HEK293 (cell line): ENCODE measurements around the gene GOSR2.

Source experiments
- CTCF ChIA-PET: fragments of 350-600 bp; formaldehyde crosslinking; extraction: SDS; loops from one replicate; lab custom pipeline; 2021; ENCODE audit warnings: antibody characterized with exemption; lab: Yijun Ruan, JAX
- POLR2A ChIA-PET: fragments of 300-600 bp; formaldehyde crosslinking; extraction: SDS; loops from one replicate; lab custom pipeline; 2020; ENCODE audit warnings: antibody characterized with exemption, inconsistent platforms; lab: Yijun Ruan, JAX
- H3K27ac ChIP-seq: fragments of 200-500 bp; sonication (Bioruptor generic); 2 replicates; pipeline ENCODE4 v1.5.1; 2014; ENCODE audit warnings: low read depth, low read length, control low read depth, inconsistent platforms; ENCODE audit errors: extremely low read depth
- H3K36me3 ChIP-seq, 2 experiments: fragments of 200-500 bp in 1 of 2; sonication (Bioruptor generic) in 1 of 2; 1 replicate in 1 of 2; 2 replicates in 1 of 2; pipeline ENCODE4 v1.5.1; 2014 to 2017; ENCODE audit warnings: inconsistent platforms in 2 of 2, low read length in 2 of 2; ENCODE audit not compliant: control insufficient read depth in 2 of 2, insufficient read depth in 1 of 2
- H3K4me1 ChIP-seq: fragments of 200-500 bp; sonication (Bioruptor generic); 2 replicates; pipeline ENCODE4 v1.5.1; 2014; ENCODE audit warnings: mild to moderate bottlenecking, low read length, inconsistent platforms; ENCODE audit not compliant: control insufficient read depth, insufficient read depth
- H3K4me3 ChIP-seq: 2 replicates; pipeline ENCODE4 v1.5.1; 2011; ENCODE audit warnings: low read depth, mild to moderate bottlenecking, control low read depth, low read length, moderate library complexity
- H3K9me3 ChIP-seq: fragments of 200-500 bp; sonication (Bioruptor generic); 2 replicates; pipeline ENCODE4 v1.5.1; 2014; ENCODE audit warnings: low read depth, low read length, inconsistent platforms; ENCODE audit not compliant: control insufficient read depth, insufficient read depth
- GLIS1 ChIP-seq: fragments of 450-650 bp; formaldehyde crosslinking; IDR thresholded peaks from 2 replicates; pipeline ENCODE4 v1.5.1; 2016; ENCODE audit warnings: missing biosample characterization, missing genetic modification characterization
- GLIS2 ChIP-seq: fragments of 450-650 bp; formaldehyde crosslinking; IDR thresholded peaks from 2 replicates; pipeline ENCODE4 v1.5.1; 2016; ENCODE audit warnings: missing biosample characterization, missing genetic modification characterization
- KLF8 ChIP-seq: fragments of 450-650 bp; formaldehyde crosslinking; IDR thresholded peaks from 2 replicates; pipeline ENCODE4 v1.5.1; 2016; ENCODE audit warnings: missing biosample characterization, missing genetic modification characterization
- PRDM1 ChIP-seq: fragments of 450-650 bp; formaldehyde crosslinking; IDR thresholded peaks from 2 replicates; pipeline ENCODE4; 2016; ENCODE audit warnings: missing biosample characterization, missing genetic modification characterization
- SP2 ChIP-seq: fragments of 450-650 bp; formaldehyde crosslinking; IDR thresholded peaks from 2 replicates; pipeline ENCODE4 v1.5.1; 2016; ENCODE audit warnings: missing biosample characterization, missing genetic modification characterization
- ZBTB17 ChIP-seq: fragments of 450-650 bp; formaldehyde crosslinking; IDR thresholded peaks from 2 replicates; pipeline ENCODE4 v1.5.1; 2016; ENCODE audit warnings: missing biosample characterization, missing genetic modification characterization
- ZBTB8A ChIP-seq: fragments of 450-650 bp; formaldehyde crosslinking; IDR thresholded peaks from 2 replicates; pipeline ENCODE4 v1.5.1; 2016; ENCODE audit warnings: missing biosample characterization, missing genetic modification characterization
- ZEB2 ChIP-seq: fragments of 450-650 bp; formaldehyde crosslinking; IDR thresholded peaks from 2 replicates; pipeline ENCODE4 v1.5.1; 2016; ENCODE audit warnings: missing biosample characterization, missing genetic modification characterization
- ZFHX2 ChIP-seq: fragments of 450-650 bp; formaldehyde crosslinking; conservative IDR thresholded peaks from 2 replicates; pipeline ENCODE4 v1.5.1; 2016; ENCODE audit warnings: missing biosample characterization, missing genetic modification characterization
- ZIC2 ChIP-seq: fragments of 450-650 bp; formaldehyde crosslinking; IDR thresholded peaks from 2 replicates; pipeline ENCODE4 v1.5.1; 2016; ENCODE audit warnings: missing biosample characterization, missing genetic modification characterization
- ZNF112 ChIP-seq: fragments of 450-650 bp; formaldehyde crosslinking; IDR thresholded peaks from 2 replicates; pipeline ENCODE4 v1.5.0; 2017; ENCODE audit warnings: missing biosample characterization, missing genetic modification characterization
- ZNF138 ChIP-seq: fragments of 450-650 bp; formaldehyde crosslinking; IDR thresholded peaks from 2 replicates; pipeline ENCODE4 v1.5.1; 2016; ENCODE audit warnings: missing biosample characterization, missing genetic modification characterization, borderline replicate concordance
- ZNF155 ChIP-seq: fragments of 450-650 bp; formaldehyde crosslinking; IDR thresholded peaks from 2 replicates; pipeline ENCODE4 v1.5.1; 2016; ENCODE audit warnings: missing biosample characterization, missing genetic modification characterization
- ZNF174 ChIP-seq: fragments of 450-650 bp; formaldehyde crosslinking; IDR thresholded peaks from 2 replicates; pipeline ENCODE4 v1.5.0; 2017; ENCODE audit warnings: missing biosample characterization, mild to moderate bottlenecking, missing genetic modification characterization
- ZNF292 ChIP-seq: fragments of 450-650 bp; formaldehyde crosslinking; IDR thresholded peaks from 2 replicates; pipeline ENCODE4 v1.5.1; 2016; ENCODE audit warnings: low read depth, missing biosample characterization, missing genetic modification characterization, borderline replicate concordance
- ZNF311 ChIP-seq: fragments of 450-650 bp; formaldehyde crosslinking; IDR thresholded peaks from 2 replicates; pipeline ENCODE4 v1.5.1; 2017; ENCODE audit warnings: missing biosample characterization, missing genetic modification characterization, borderline replicate concordance
- ZNF335 ChIP-seq: fragments of 450-650 bp; formaldehyde crosslinking; conservative IDR thresholded peaks from 2 replicates; pipeline ENCODE4 v1.5.1; 2016; ENCODE audit warnings: missing biosample characterization, missing genetic modification characterization
- ZNF341 ChIP-seq: fragments of 450-650 bp; formaldehyde crosslinking; IDR thresholded peaks from 2 replicates; pipeline ENCODE4; 2016; ENCODE audit warnings: low read depth, missing biosample characterization, missing genetic modification characterization
- ZNF416 ChIP-seq: fragments of 450-650 bp; formaldehyde crosslinking; IDR thresholded peaks from 2 replicates; pipeline ENCODE4 v1.5.1; 2016; ENCODE audit warnings: missing biosample characterization, missing genetic modification characterization
- ZNF423 ChIP-seq: fragments of 450-650 bp; formaldehyde crosslinking; IDR thresholded peaks from 2 replicates; pipeline ENCODE4 v1.5.1; 2016; ENCODE audit warnings: missing biosample characterization, missing genetic modification characterization
- ZNF426 ChIP-seq: fragments of 450-650 bp; formaldehyde crosslinking; IDR thresholded peaks from 2 replicates; pipeline ENCODE4 v1.5.1; 2017; ENCODE audit warnings: missing biosample characterization, missing genetic modification characterization, mild to moderate bottlenecking, inconsistent platforms, moderate library complexity
- ZNF571 ChIP-seq: fragments of 450-650 bp; formaldehyde crosslinking; IDR thresholded peaks from 2 replicates; pipeline ENCODE4 v1.5.0; 2017; ENCODE audit warnings: missing biosample characterization, missing genetic modification characterization
- ZNF600 ChIP-seq: fragments of 450-650 bp; formaldehyde crosslinking; IDR thresholded peaks from 2 replicates; pipeline ENCODE4 v1.5.1; 2016; ENCODE audit warnings: missing biosample characterization, missing genetic modification characterization
- ZNF660 ChIP-seq: fragments of 450-650 bp; IDR thresholded peaks from 2 replicates; pipeline ENCODE4 v1.5.1; 2018; ENCODE audit warnings: missing biosample characterization, mild to moderate bottlenecking, missing genetic modification characterization
- ZNF747 ChIP-seq: fragments of 450-650 bp; formaldehyde crosslinking; IDR thresholded peaks from 2 replicates; pipeline ENCODE4 v1.5.1; 2016; ENCODE audit warnings: missing biosample characterization, missing genetic modification characterization
- ZNF785 ChIP-seq: fragments of 450-650 bp; formaldehyde crosslinking; IDR thresholded peaks from 2 replicates; pipeline ENCODE4 v1.5.1; 2016; ENCODE audit warnings: missing biosample characterization, missing genetic modification characterization
- ZNF830 ChIP-seq: fragments of 450-650 bp; IDR thresholded peaks from 2 replicates; pipeline ENCODE4 v1.5.0; 2018; ENCODE audit warnings: missing biosample characterization, missing genetic modification characterization, low read depth, mild to moderate bottlenecking, moderate library complexity
- ZSCAN30 ChIP-seq: fragments of 450-650 bp; IDR thresholded peaks from 2 replicates; pipeline ENCODE4 v1.5.1; 2018; ENCODE audit warnings: missing biosample characterization, mild to moderate bottlenecking, missing genetic modification characterization, moderate library complexity
- ZXDB ChIP-seq: fragments of 450-650 bp; formaldehyde crosslinking; IDR thresholded peaks from 2 replicates; pipeline ENCODE4 v1.5.1; 2016; ENCODE audit warnings: missing biosample characterization, missing genetic modification characterization
- TF ChIP-seq, protein P1 (sequence below): fragments of 450-650 bp; formaldehyde crosslinking; IDR thresholded peaks from 2 replicates; pipeline ENCODE4 v1.5.1; 2017; ENCODE audit warnings: missing biosample characterization, missing genetic modification characterization
- TF ChIP-seq, protein P2 (sequence below): fragments of 450-650 bp; formaldehyde crosslinking; IDR thresholded peaks from 2 replicates; pipeline ENCODE4 v1.5.1; 2016; ENCODE audit warnings: missing biosample characterization, missing genetic modification characterization
- TF ChIP-seq, protein P3 (sequence below): fragments of 450-650 bp; formaldehyde crosslinking; IDR thresholded peaks from 2 replicates; pipeline ENCODE4 v1.5.1; 2016; ENCODE audit warnings: missing biosample characterization, missing genetic modification characterization
- TF ChIP-seq, protein P4 (sequence below): fragments of 450-650 bp; formaldehyde crosslinking; optimal IDR thresholded peaks from 2 replicates; pipeline ENCODE3; 2016; ENCODE audit warnings: missing biosample characterization, mild to moderate bottlenecking, missing genetic modification characterization

The GOSR2 gene

DNA sequence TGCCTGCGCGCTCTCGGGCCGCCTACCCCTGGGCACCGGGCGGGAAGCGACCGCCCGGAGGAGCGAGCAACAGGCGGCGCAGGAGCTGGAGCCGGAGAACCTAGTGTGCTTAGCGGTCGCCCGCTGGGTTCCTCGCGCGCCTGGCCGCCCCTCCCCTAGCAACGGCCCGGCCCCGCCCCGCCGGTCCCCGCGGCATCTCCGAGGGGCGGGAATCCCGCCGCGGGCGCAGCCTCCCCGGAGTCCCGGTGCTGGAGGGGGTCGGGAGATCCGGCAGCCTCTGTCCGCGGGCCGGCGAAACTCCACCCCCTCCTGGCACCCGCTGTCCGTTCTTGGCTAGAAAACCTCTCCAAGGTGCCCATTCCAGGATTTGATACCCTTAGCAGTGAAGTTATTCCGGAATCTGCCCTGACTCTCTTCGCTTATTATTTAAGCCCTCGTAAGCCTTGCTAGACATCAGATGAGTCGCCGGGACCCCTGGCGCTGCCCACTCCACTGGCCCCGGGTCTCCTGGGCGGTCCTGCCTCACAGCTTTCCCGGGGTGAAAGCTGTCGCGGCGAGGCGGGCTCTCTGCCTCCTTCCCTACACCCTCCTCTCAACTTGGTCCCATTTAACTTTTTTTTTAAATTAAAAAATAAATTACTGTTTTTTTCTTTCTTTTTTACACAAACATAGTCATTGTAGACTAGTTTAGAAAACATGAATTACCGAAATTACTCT lies 56.3 kb downstream of the GOSR2 start, which contains the start of gene RPRML:
Gene RPRML (minus strand): TSS at position 107 of the 717 bp plus-strand sequence. CDS start 246 bp downstream, outside the sequence.
- peak within 1 kb of the TSS; percentile 47 for H3K4me3 ChIP-seq
- no peaks in the 10 kb centered on the region for H3K9me3 ChIP-seq
- H3K36me3 ChIP-seq = peaks cover 0 to 2% of the 10 kb centered on the region in 2 experiments; a peak in 1 of 3 replicates
- H3K4me1 ChIP-seq = peaks cover 6% of the 10 kb centered on the region; the same call in 1 of the 2 replicates
- ChIA-PET CTCF (interaction anchor here (0.6 to 1.5 kb wide), 3 partner anchors 29 to 38 kb away, joined by 3 to 4 read pairs (median 3); no protein-coding TSS in a partner anchor), POLR2A (interaction anchor here (1.1 kb wide), 1 partner anchor 16 kb away, joined by 3 read pairs; no protein-coding TSS in a partner anchor)
- peak within 1 kb of the TSS; percentile 40; the same call in 1 of the 2 replicates for H3K27ac ChIP-seq
- no peak for TF ChIP-seq ZNF112 (tag by site-specific recombination)
- peak; percentile 11; the same call in 1 of the 2 replicates for TF ChIP-seq ZFHX2
- no peak for TF ChIP-seq ZEB2
- TF ChIP-seq ZNF600 = peak; percentile 84; the same call in 1 of the 2 replicates
- peak; percentile 69 for TF ChIP-seq SP2 (tag by site-specific recombination)
- TF ChIP-seq ZNF335 (tag by site-specific recombination) = peak; percentile 81
- TF ChIP-seq ZBTB17 = peak; percentile 40; the same call in 1 of the 2 replicates
- no peak for TF ChIP-seq ZNF155
- peak; percentile 49; the same call in 1 of the 2 replicates for TF ChIP-seq KLF8 (tag by site-specific recombination)
- no peak for TF ChIP-seq ZNF138 (tag by site-specific recombination)
- no peak for TF ChIP-seq ZNF830
- peak; percentile 51; the same call in 1 of the 2 replicates for TF ChIP-seq PRDM1 (tag by site-specific recombination)
- peak; percentile 71 for TF ChIP-seq ZNF341 (tag by site-specific recombination)
- TF ChIP-seq ZNF416 = no peak
- peak; percentile 81 for TF ChIP-seq GLIS1 (tag by site-specific recombination)
- 0 out of 2 replicates have a peak, but pooled peaks have one; percentile 18 for TF ChIP-seq ZNF660 (tag by site-specific recombination)
- no peak for TF ChIP-seq ZNF426 (tag by site-specific recombination)
- TF ChIP-seq ZNF174 (tag by site-specific recombination) = no peak
- TF ChIP-seq ZNF747 (tag by site-specific recombination) = no peak
- TF ChIP-seq, protein P1, sequence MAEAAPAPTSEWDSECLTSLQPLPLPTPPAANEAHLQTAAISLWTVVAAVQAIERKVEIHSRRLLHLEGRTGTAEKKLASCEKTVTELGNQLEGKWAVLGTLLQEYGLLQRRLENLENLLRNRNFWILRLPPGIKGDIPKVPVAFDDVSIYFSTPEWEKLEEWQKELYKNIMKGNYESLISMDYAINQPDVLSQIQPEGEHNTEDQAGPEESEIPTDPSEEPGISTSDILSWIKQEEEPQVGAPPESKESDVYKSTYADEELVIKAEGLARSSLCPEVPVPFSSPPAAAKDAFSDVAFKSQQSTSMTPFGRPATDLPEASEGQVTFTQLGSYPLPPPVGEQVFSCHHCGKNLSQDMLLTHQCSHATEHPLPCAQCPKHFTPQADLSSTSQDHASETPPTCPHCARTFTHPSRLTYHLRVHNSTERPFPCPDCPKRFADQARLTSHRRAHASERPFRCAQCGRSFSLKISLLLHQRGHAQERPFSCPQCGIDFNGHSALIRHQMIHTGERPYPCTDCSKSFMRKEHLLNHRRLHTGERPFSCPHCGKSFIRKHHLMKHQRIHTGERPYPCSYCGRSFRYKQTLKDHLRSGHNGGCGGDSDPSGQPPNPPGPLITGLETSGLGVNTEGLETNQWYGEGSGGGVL (tag by site-specific recombination) = peak; percentile 84
- TF ChIP-seq, protein P2, sequence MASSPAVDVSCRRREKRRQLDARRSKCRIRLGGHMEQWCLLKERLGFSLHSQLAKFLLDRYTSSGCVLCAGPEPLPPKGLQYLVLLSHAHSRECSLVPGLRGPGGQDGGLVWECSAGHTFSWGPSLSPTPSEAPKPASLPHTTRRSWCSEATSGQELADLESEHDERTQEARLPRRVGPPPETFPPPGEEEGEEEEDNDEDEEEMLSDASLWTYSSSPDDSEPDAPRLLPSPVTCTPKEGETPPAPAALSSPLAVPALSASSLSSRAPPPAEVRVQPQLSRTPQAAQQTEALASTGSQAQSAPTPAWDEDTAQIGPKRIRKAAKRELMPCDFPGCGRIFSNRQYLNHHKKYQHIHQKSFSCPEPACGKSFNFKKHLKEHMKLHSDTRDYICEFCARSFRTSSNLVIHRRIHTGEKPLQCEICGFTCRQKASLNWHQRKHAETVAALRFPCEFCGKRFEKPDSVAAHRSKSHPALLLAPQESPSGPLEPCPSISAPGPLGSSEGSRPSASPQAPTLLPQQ (tag by site-specific recombination) = 0 out of 2 replicates have a peak, but pooled peaks have one; percentile 31
- TF ChIP-seq ZXDB (tag by site-specific recombination) = peak; percentile 14; the same call in 1 of the 2 replicates
- TF ChIP-seq, protein P3, sequence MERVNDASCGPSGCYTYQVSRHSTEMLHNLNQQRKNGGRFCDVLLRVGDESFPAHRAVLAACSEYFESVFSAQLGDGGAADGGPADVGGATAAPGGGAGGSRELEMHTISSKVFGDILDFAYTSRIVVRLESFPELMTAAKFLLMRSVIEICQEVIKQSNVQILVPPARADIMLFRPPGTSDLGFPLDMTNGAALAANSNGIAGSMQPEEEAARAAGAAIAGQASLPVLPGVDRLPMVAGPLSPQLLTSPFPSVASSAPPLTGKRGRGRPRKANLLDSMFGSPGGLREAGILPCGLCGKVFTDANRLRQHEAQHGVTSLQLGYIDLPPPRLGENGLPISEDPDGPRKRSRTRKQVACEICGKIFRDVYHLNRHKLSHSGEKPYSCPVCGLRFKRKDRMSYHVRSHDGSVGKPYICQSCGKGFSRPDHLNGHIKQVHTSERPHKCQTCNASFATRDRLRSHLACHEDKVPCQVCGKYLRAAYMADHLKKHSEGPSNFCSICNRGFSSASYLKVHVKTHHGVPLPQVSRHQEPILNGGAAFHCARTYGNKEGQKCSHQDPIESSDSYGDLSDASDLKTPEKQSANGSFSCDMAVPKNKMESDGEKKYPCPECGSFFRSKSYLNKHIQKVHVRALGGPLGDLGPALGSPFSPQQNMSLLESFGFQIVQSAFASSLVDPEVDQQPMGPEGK = peak; percentile 64
- TF ChIP-seq ZNF785 (tag by site-specific recombination) = no peak
- TF ChIP-seq GLIS2 = peak; percentile 67
- TF ChIP-seq ZNF292 (tag by site-specific recombination) = no peak
- peak; percentile 87 for TF ChIP-seq ZBTB8A (tag by site-specific recombination)
- no peak for TF ChIP-seq ZNF571 (tag by site-specific recombination)
- peak; percentile 53; the same call in 1 of the 2 replicates for TF ChIP-seq ZNF423 (tag by site-specific recombination)
- TF ChIP-seq, protein P4, sequence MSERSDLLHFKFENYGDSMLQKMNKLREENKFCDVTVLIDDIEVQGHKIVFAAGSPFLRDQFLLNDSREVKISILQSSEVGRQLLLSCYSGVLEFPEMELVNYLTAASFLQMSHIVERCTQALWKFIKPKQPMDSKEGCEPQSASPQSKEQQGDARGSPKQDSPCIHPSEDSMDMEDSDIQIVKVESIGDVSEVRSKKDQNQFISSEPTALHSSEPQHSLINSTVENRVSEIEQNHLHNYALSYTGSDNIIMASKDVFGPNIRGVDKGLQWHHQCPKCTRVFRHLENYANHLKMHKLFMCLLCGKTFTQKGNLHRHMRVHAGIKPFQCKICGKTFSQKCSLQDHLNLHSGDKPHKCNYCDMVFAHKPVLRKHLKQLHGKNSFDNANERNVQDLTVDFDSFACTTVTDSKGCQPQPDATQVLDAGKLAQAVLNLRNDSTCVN = peak; percentile 15
- peak; percentile 90 for TF ChIP-seq ZIC2 (tag by site-specific recombination)
- TF ChIP-seq ZSCAN30 = peak; percentile 21; the same call in 1 of the 2 replicates
- TF ChIP-seq ZNF311 (tag by site-specific recombination) = no peak
